ENCODE data around the gene MLLT6. TPM values are rescaled to one million over a fixed set of nuclear protein-coding genes. Genes with fewer than 3 reads are reported as not detected.

The MLLT6 gene
- total RNA-seq, 1 donor from 2014 or later: 20.9 TPM

GRCh38 chr17:38667099-38667786 is 37.8 kb upstream of the MLLT6 start:
- peaks cover 6% of the 10 kb centered on the region for H4K20me1 ChIP-seq (ENCODE audit: insufficient read depth, low read length)
- H3K4me3 ChIP-seq (ENCODE audit: insufficient read depth, low read depth, low read length): no peak overlapping the region
- H3K27ac Mint-ChIP-seq (ENCODE audit: unreplicated experiment): no peak overlapping the region
- no peak for FAIRE-seq
- H3K27ac ChIP-seq (ENCODE audit: low read depth, low read length): no peak overlapping the region
- H3K9me3 Mint-ChIP-seq (ENCODE audit: unreplicated experiment): no peaks in the 10 kb centered on the region
- TF ChIP-seq, protein P1, sequence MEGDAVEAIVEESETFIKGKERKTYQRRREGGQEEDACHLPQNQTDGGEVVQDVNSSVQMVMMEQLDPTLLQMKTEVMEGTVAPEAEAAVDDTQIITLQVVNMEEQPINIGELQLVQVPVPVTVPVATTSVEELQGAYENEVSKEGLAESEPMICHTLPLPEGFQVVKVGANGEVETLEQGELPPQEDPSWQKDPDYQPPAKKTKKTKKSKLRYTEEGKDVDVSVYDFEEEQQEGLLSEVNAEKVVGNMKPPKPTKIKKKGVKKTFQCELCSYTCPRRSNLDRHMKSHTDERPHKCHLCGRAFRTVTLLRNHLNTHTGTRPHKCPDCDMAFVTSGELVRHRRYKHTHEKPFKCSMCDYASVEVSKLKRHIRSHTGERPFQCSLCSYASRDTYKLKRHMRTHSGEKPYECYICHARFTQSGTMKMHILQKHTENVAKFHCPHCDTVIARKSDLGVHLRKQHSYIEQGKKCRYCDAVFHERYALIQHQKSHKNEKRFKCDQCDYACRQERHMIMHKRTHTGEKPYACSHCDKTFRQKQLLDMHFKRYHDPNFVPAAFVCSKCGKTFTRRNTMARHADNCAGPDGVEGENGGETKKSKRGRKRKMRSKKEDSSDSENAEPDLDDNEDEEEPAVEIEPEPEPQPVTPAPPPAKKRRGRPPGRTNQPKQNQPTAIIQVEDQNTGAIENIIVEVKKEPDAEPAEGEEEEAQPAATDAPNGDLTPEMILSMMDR (IDR thresholded peaks at IDR 0.05; ENCODE audit: insufficient read depth, low read depth, low read length): peak; percentile 100
- no peak for TF ChIP-seq EZH2 (IDR thresholded peaks at IDR 0.05; ENCODE audit: insufficient read depth, low read length)
- H3K36me3 Mint-ChIP-seq (ENCODE audit: low read depth, unreplicated experiment): no peaks in the 10 kb centered on the region
- no peaks in the 10 kb centered on the region for H3K9me3 ChIP-seq (ENCODE audit: insufficient read depth, low read depth, low read length)
- H3K4me3 Mint-ChIP-seq (ENCODE audit: unreplicated experiment): no peak overlapping the region
- peaks cover 40% of the 10 kb centered on the region for H3K27me3 ChIP-seq (ENCODE audit: insufficient read depth, low read length)
- no peak overlapping the region for H3K4me2 ChIP-seq (ENCODE audit: low read length)
- H3K9ac ChIP-seq (ENCODE audit: low read length): no peak overlapping the region
- peaks cover 76% of the 10 kb centered on the region for H3K27me3 Mint-ChIP-seq (ENCODE audit: low read depth, unreplicated experiment)
- H3K36me3 ChIP-seq (ENCODE audit: insufficient read depth, low read length): no peaks in the 10 kb centered on the region
- no peak overlapping the region for H2AFZ ChIP-seq (ENCODE audit: low read depth, low read length)
- DNase-seq (ENCODE audit: low read depth): peak; percentile 39
- no peaks in the 10 kb centered on the region for H3K4me1 ChIP-seq (ENCODE audit: insufficient read depth, low read length)
- H3K4me1 Mint-ChIP-seq (ENCODE audit: low read depth, unreplicated experiment): peaks cover 5% of the 10 kb centered on the region
- H3K79me2 ChIP-seq (ENCODE audit: insufficient read depth, low read length): no peaks in the 10 kb centered on the region

DNA sequence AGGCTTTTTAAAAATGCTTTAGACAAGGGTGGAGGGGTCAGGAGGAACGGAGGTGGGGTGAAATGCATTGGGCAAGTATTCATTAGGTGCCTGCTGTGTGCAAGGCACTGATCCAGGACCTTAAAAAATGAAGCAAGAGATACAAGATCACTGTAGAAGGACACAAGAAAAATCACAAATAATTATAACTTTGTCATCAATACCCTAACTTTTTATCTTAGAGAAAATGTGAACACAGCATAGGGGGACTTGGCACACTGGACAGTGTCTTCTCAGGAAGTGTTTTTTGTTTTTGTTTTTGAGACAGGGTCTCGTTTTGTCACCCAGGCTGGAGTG is 37.3 kb upstream of the MLLT6 start:
- Histone ChIP-seq H3K4me3 (ENCODE audit: insufficient read depth, low read depth, low read length) (no peak overlapping the region), H4K20me1 (ENCODE audit: insufficient read depth, low read length) (peaks cover 12% of the 10 kb centered on the region), H3K27me3 (ENCODE audit: insufficient read depth, low read length) (peaks cover 44% of the 10 kb centered on the region), H3K36me3 (ENCODE audit: insufficient read depth, low read length) (no peaks in the 10 kb centered on the region), H3K4me1 (ENCODE audit: insufficient read depth, low read length) (no peaks in the 10 kb centered on the region), H3K9ac (ENCODE audit: low read length) (no peak overlapping the region), H3K27ac (ENCODE audit: low read depth, low read length) (no peak overlapping the region), H3K9me3 (ENCODE audit: insufficient read depth, low read depth, low read length) (no peaks in the 10 kb centered on the region), H3K79me2 (ENCODE audit: insufficient read depth, low read length) (no peaks in the 10 kb centered on the region), H3K4me2 (ENCODE audit: low read length) (no peak overlapping the region), H2AFZ (ENCODE audit: low read depth, low read length) (no peak overlapping the region)
- FAIRE-seq (no peak), DNase-seq (ENCODE audit: low read depth) (no peak)
- Mint-ChIP-seq H3K4me3 (ENCODE audit: unreplicated experiment) (peak overlapping the region; percentile 29), H3K4me1 (ENCODE audit: low read depth, unreplicated experiment) (peaks cover 5% of the 10 kb centered on the region), H3K27ac (ENCODE audit: unreplicated experiment) (no peak overlapping the region), H3K27me3 (ENCODE audit: low read depth, unreplicated experiment) (peaks cover 75% of the 10 kb centered on the region), H3K36me3 (ENCODE audit: low read depth, unreplicated experiment) (no peaks in the 10 kb centered on the region), H3K9me3 (ENCODE audit: unreplicated experiment) (no peaks in the 10 kb centered on the region)
- TF ChIP-seq, protein P1 (IDR thresholded peaks at IDR 0.05; ENCODE audit: insufficient read depth, low read depth, low read length): no peak
- TF ChIP-seq EZH2 (IDR thresholded peaks at IDR 0.05; ENCODE audit: insufficient read depth, low read length): no peak

DNA sequence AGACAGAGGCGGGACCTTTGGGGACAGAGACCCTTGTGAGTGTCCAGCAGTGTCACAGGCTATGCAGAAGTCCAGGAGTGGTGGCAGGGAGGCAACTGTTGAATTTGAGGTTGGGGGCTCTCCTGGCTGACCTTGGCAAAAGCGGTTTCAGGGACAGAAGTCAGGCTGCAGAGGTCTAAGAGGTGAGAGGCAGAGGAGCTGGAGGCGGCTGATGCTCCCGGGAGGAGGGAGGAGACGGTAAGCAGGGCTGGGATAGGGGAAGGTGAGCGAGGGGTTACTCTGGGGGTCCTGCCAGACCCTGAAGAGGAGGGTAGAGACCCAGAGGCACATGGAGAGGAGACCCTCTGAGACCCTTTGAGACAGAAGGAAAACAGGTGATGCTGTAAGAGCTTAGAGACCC is 35.6 kb upstream of the MLLT6 start:
- Histone ChIP-seq H3K4me1 (ENCODE audit: insufficient read depth, low read length) (peaks cover 3% of the 10 kb centered on the region), H3K27ac (ENCODE audit: low read depth, low read length) (no peak overlapping the region), H3K4me3 (ENCODE audit: insufficient read depth, low read depth, low read length) (no peak overlapping the region), H3K79me2 (ENCODE audit: insufficient read depth, low read length) (no peaks in the 10 kb centered on the region), H3K4me2 (ENCODE audit: low read length) (no peak overlapping the region), H2AFZ (ENCODE audit: low read depth, low read length) (no peak overlapping the region), H3K27me3 (ENCODE audit: insufficient read depth, low read length) (peaks cover 61% of the 10 kb centered on the region), H3K9me3 (ENCODE audit: insufficient read depth, low read depth, low read length) (no peaks in the 10 kb centered on the region), H4K20me1 (ENCODE audit: insufficient read depth, low read length) (peaks cover 15% of the 10 kb centered on the region), H3K36me3 (ENCODE audit: insufficient read depth, low read length) (no peaks in the 10 kb centered on the region), H3K9ac (ENCODE audit: low read length) (no peak overlapping the region)
- Mint-ChIP-seq H3K27me3 (ENCODE audit: low read depth, unreplicated experiment) (peaks cover 71% of the 10 kb centered on the region), H3K4me3 (ENCODE audit: unreplicated experiment) (no peak overlapping the region), H3K9me3 (ENCODE audit: unreplicated experiment) (no peaks in the 10 kb centered on the region), H3K4me1 (ENCODE audit: low read depth, unreplicated experiment) (peaks cover 5% of the 10 kb centered on the region), H3K36me3 (ENCODE audit: low read depth, unreplicated experiment) (no peaks in the 10 kb centered on the region), H3K27ac (ENCODE audit: unreplicated experiment) (no peak overlapping the region)
- DNase-seq (ENCODE audit: low read depth) (no peak), FAIRE-seq (no peak)
- TF ChIP-seq EZH2 (IDR thresholded peaks at IDR 0.05; ENCODE audit: insufficient read depth, low read length): no peak
- TF ChIP-seq, protein P1 (IDR thresholded peaks at IDR 0.05; ENCODE audit: insufficient read depth, low read depth, low read length): no peak

Data from astrocyte (in vitro differentiated cells and primary cell).